HG02610 (cell line): ENCODE results near the gene NSUN7.

ENCODE experiments used
- ATAC-seq: cut with Tn5 transposase; IDR thresholded peaks from one replicate; pipeline ENCODE4 v1.9.1; 2021; ENCODE audit warnings: mild to moderate bottlenecking, moderate library complexity; ENCODE audit not compliant: unreplicated experiment

NSUN7 gene

GRCh38 chr4:40843696-40844095 is 93.9 kb downstream of the NSUN7 start:
- peak; percentile 55 for ATAC-seq

GRCh38 chr4:40844261-40844660 is 94.5 kb downstream of the NSUN7 start:
- ATAC-seq, result no peak

GRCh38 chr4:40845154-40845835 is 95.5 kb downstream of the NSUN7 start:
- ATAC-seq, result no peak

GRCh38 chr4:40846532-40846931 is 96.8 kb downstream of the NSUN7 start:
- no peak for ATAC-seq

- ATAC-seq, result no peak
These were observed 98.5 kb downstream of the NSUN7 start for GRCh38 chr4:40848251-40848650.

- ATAC-seq, result no peak
These were observed 99.2 kb downstream of the NSUN7 start for GRCh38 chr4:40848940-40849339.

GRCh38 chr4:40850496-40850895 is 100.7 kb downstream of the NSUN7 start:
- ATAC-seq, result no peak

- ATAC-seq, result no peak
These were observed 106.6 kb downstream of the NSUN7 start for GRCh38 chr4:40856277-40856839.

GRCh38 chr4:40856840-40857362 is 107.1 kb downstream of the NSUN7 start:
- peak; percentile 88 for ATAC-seq

- no peak for ATAC-seq
These were observed 108.2 kb downstream of the NSUN7 start for GRCh38 chr4:40857956-40858355.

GRCh38 chr4:40858962-40859361 is 109.2 kb downstream of the NSUN7 start:
- ATAC-seq, result no peak
